Spleen (tissue), 11 donors: ENCODE data around the gene AVPI1. TPM values are rescaled to one million over a fixed set of nuclear protein-coding genes. Genes with fewer than 3 reads are reported as not detected.
A peak's percentile ranks its signal among the peaks of the same experiment; 100 is the strongest.

ENCODE experiments used
- DNase-seq: peaks from one replicate; pipeline ENCODE4 v3.0.0-alpha.2; 2020
- H3K27ac ChIP-seq, 8 donors: fragments of 200-600 bp; sonication (generic) in 7 of 8; 1 replicate in 4 of 8; 2 replicates in 4 of 8; pipeline versions ENCODE4 v1.5.0 to v1.8.0; 2016 to 2021; ENCODE audit warnings: inconsistent platforms in 4 of 8, mild to moderate bottlenecking in 4 of 8, moderate library complexity in 1 of 8
- H3K27me3 ChIP-seq, 7 donors: fragments of 200-600 bp; sonication (generic) in 6 of 7; replicated peaks in 1 of 7; 1 replicate in 4 of 7; 2 replicates in 3 of 7; pipeline versions ENCODE4 v1.5.0 to v1.8.0; 2016 to 2021; ENCODE audit warnings: inconsistent platforms in 3 of 7, mild to moderate bottlenecking in 1 of 7
- H3K36me3 ChIP-seq, 6 donors: fragments of 200-600 bp; sonication (generic) in 5 of 6; 1 replicate in 4 of 6; 2 replicates in 2 of 6; pipeline versions ENCODE4 v1.5.0 to v1.8.0; 2016 to 2021; ENCODE audit warnings: inconsistent platforms in 2 of 6
- H3K4me1 ChIP-seq, 6 donors: fragments of 200-600 bp; sonication (generic) in 5 of 6; 1 replicate in 3 of 6; 2 replicates in 3 of 6; pipeline versions ENCODE4 v1.5.0 to v1.8.0; 2016 to 2021; ENCODE audit warnings: inconsistent platforms in 3 of 6
- H3K4me3 ChIP-seq, 8 donors: fragments of 200-600 bp; sonication (generic) in 7 of 8; 1 replicate in 4 of 8; 2 replicates in 4 of 8; pipeline versions ENCODE4 v1.5.0 to v1.8.0; 2016 to 2021; ENCODE audit warnings: inconsistent platforms in 4 of 8, mild to moderate bottlenecking in 4 of 8, moderate library complexity in 2 of 8
- H3K9me3 ChIP-seq, 8 donors: fragments of 200-600 bp; sonication (generic) in 7 of 8; 1 replicate in 4 of 8; 2 replicates in 4 of 8; pipeline versions ENCODE4 v1.5.0 to v1.8.0; 2016 to 2021; ENCODE audit warnings: inconsistent platforms in 4 of 8
- CTCF ChIP-seq, 11 experiments: fragments of 200-600 bp in 7 of 11; fragments of 450-650 bp in 4 of 11; sonication (generic) in 4 of 11; IDR thresholded peaks in 8 of 11; conservative IDR thresholded peaks in 3 of 11; 1 replicate in 7 of 11; 2 replicates in 4 of 11; pipeline versions ENCODE4 v1.4.0 to v1.8.0; 2016 to 2021; ENCODE audit warnings: antibody characterized with exemption in 11 of 11, inconsistent platforms in 4 of 11, mild to moderate bottlenecking in 1 of 11
- POLR2A ChIP-seq, 3 donors: fragments of 450-650 bp; IDR thresholded peaks; one replicate each; pipeline ENCODE4 v1.5.1; 2017; ENCODE audit warnings: antibody characterized with exemption in 3 of 3, mild to moderate bottlenecking in 1 of 3
- POLR2AphosphoS5 ChIP-seq, 3 donors: sonication (generic); formaldehyde crosslinking; IDR thresholded peaks; one replicate each; pipeline ENCODE4 v1.5.1; 2017; ENCODE audit warnings: antibody characterized with exemption in 3 of 3
- WGBS, 5 donors: extraction: QIAGEN DNeasy Blood & Tissue Kit in 3 of 5; methylation state at CpG; one replicate each; pipeline versions ENCODE4 v1.1.5 to v1.1.7; 2013 to 2018; 5-methylcytosine and 5-hydroxymethylcytosine counted together
- intact Hi-C: fragments of 100-400 bp; cut with DNase I; formaldehyde crosslinking; loops from one replicate; pipeline ENCODE4 v1.15.0; 2023; ENCODE audit warnings: low total_unique reads
- polyA plus RNA-seq, 3 donors: library from polyadenylated mRNA; stranded (reverse); fragments of 200-250 nt; gene quantifications; one replicate each; pipeline ENCODE4 v1.2.1, GENCODE V29; 2013
- total RNA-seq, 7 donors: library from RNA; depleted of rRNA in 3 of 7; stranded (reverse); fragments of >200 nt in 3 of 7; fragmentation: NEBNext Ultra II Directional in 4 of 7; extraction: Animal tissue kit (Norgen Biotek cat#: 25700) in 4 of 7; gene quantifications; one replicate each; pipeline versions ENCODE4 v1.1.0 to v1.2.1, GENCODE V29; 2016 to 2021
- donor health status: healthy with polysubstance abuse.
- donor health status: DM: no; HTN: no; CAD: no; lungs with moderate emphysema.
- donor health status: DM: no; HTN: no; CAD: no.
- donor health status: Bipolar disorder and iron deficiency.
- donor health status: healthy.
- donor health status: DM: no; HTN: no; CAD: no.
- donor health status: DM: yes; HTN: yes; CAD: no.

AVPI1 gene
- total and polyA plus RNA-seq, 10 donors, result 4.0 to 35.8 (median 14.3) TPM

- Histone ChIP-seq H3K27ac (no peak overlapping the region), H3K36me3 (no peaks in the 10 kb centered on the region), H3K4me1 (peaks cover 5 to 22% (median 12%) of the 10 kb centered on the region in 6 donors), H3K9me3 (no peaks in the 10 kb centered on the region), H3K4me3 (no peak overlapping the region), H3K27me3 (no peaks in the 10 kb centered on the region)
- intact Hi-C loops, result loop anchor here (5.0 kb wide), 1 partner anchor 56 kb away; no protein-coding TSS in a partner anchor
- 83 to 88% (median 87%) methylated on average over 5 of the region's 5 CpGs for WGBS, 5 donors
- TF ChIP-seq CTCF (IDR thresholded peaks at IDR 0.05 in 8 of 11, conservative IDR thresholded peaks at IDR 0.05 in 3 of 11) (no peak), POLR2AphosphoS5 (IDR thresholded peaks at IDR 0.05) (no peak), POLR2A (IDR thresholded peaks at IDR 0.05) (no peak)
- DNase-seq, result no peak
Measured at GRCh38 chr10:97733256-97733655, 46.2 kb upstream of the AVPI1 start.

- H3K4me1 ChIP-seq, result peaks cover 0 to 13% (median 5%) of the 10 kb centered on the region in 6 donors
- H3K9me3 ChIP-seq, result no peaks in the 10 kb centered on the region
- no peaks in the 10 kb centered on the region for H3K27me3 ChIP-seq
- no peak for DNase-seq
- H3K4me3 ChIP-seq, result no peak overlapping the region
- intact Hi-C loops, result loop anchor here (5.0 kb wide), 1 partner anchor 55 kb away; no protein-coding TSS in a partner anchor
- no peaks in the 10 kb centered on the region for H3K36me3 ChIP-seq
- TF ChIP-seq POLR2A (IDR thresholded peaks at IDR 0.05), result no peak
- peak in 4 of 11 experiments; percentile 18 to 43 (median 30) for TF ChIP-seq CTCF (IDR thresholded peaks at IDR 0.05 in 8 of 11, conservative IDR thresholded peaks at IDR 0.05 in 3 of 11)
- WGBS, 5 donors, result 78 to 84% (median 82%) methylated on average over 4 of the region's 4 CpGs
- H3K27ac ChIP-seq, result no peak overlapping the region
Measured at GRCh38 chr10:97732052-97732359, 45.0 kb upstream of the AVPI1 start.

GRCh38 chr10:97731346-97732051 is 44.5 kb upstream of the AVPI1 start:
- peaks cover 0 to 5% (median 0%) of the 10 kb centered on the region in 7 donors for H3K27me3 ChIP-seq
- no peak overlapping the region for H3K4me3 ChIP-seq
- H3K4me1 ChIP-seq, result peaks cover 0 to 9% (median 1%) of the 10 kb centered on the region in 6 donors
- no peaks in the 10 kb centered on the region for H3K9me3 ChIP-seq
- WGBS, 5 donors, result 67 to 79% (median 71%) methylated on average over 9 of the region's 9 CpGs
- DNase-seq, result no peak
- H3K27ac ChIP-seq, result no peak overlapping the region
- no peaks in the 10 kb centered on the region for H3K36me3 ChIP-seq
- TF ChIP-seq POLR2A (IDR thresholded peaks at IDR 0.05) (no peak), POLR2AphosphoS5 (IDR thresholded peaks at IDR 0.05) (no peak), CTCF (IDR thresholded peaks at IDR 0.05 in 8 of 11, conservative IDR thresholded peaks at IDR 0.05 in 3 of 11) (peak; percentile 70 to 88 (median 83))
- intact Hi-C loops, result loop anchor here (5.0 kb wide), 1 partner anchor 54 kb away; no protein-coding TSS in a partner anchor

GRCh38 chr10:97729014-97729413 is 42.0 kb upstream of the AVPI1 start:
- no peak for TF ChIP-seq POLR2AphosphoS5 (IDR thresholded peaks at IDR 0.05)
- TF ChIP-seq CTCF (IDR thresholded peaks at IDR 0.05 in 8 of 11, conservative IDR thresholded peaks at IDR 0.05 in 3 of 11), result no peak
- no peak for TF ChIP-seq POLR2A (IDR thresholded peaks at IDR 0.05)
- Histone ChIP-seq H3K9me3 (no peaks in the 10 kb centered on the region), H3K4me3 (no peak overlapping the region), H3K27me3 (peaks cover 0 to 6% (median 0%) of the 10 kb centered on the region in 7 donors), H3K4me1 (peaks cover 0 to 3% (median 0%) of the 10 kb centered on the region in 6 donors), H3K36me3 (no peaks in the 10 kb centered on the region), H3K27ac (no peak overlapping the region)
- no peak for DNase-seq
- intact Hi-C loops, result no loop called here
- 77 to 93% (median 84%) methylated on average over 5 of the region's 5 CpGs for WGBS, 5 donors
